HCT116 (cell line): ENCODE data around the gene SPTB. TPM values are rescaled to one million over a fixed set of nuclear protein-coding genes. Genes with fewer than 3 reads are reported as not detected.

Experiments used
- ATAC-seq: fragments of 200-7000 bp; cut with Tn5 transposase; 2 replicates; pipeline ENCODE4 v1.9.1; 2020; ENCODE audit warnings: mild to moderate bottlenecking, moderate library complexity
- BruUV-seq: library from RNA; stranded (reverse); fragments of 400-500 nt; replicated peaks from 2 replicates; lab custom pipeline; 2021; lab: Mats Ljungman, UMichigan
- CTCF ChIA-PET: fragments of 300-600 bp; sonication (Branson Sonifier 250); formaldehyde crosslinking; loops from one replicate; lab custom pipeline; 2021; ENCODE audit warnings: antibody characterized with exemption; lab: Charles Lee
- POLR2A ChIA-PET: fragments of 300-600, 350-600 bp; sonication (Branson Sonifier 250); formaldehyde crosslinking; loops from one replicate; lab custom pipeline; 2021; ENCODE audit warnings: antibody characterized with exemption; lab: Charles Lee
- RAD21 ChIA-PET, 2 experiments: fragments of 300-600 bp; sonication (Branson Sonifier 250); formaldehyde crosslinking; loops; one replicate each; lab custom pipeline; 2023; ENCODE audit warnings: low total read pairs in 2 of 2; ENCODE audit not compliant: uncharacterized antibody in 2 of 2, unreplicated experiment in 2 of 2, low non-redundant PET in 1 of 2; lab: Charles Lee
- DNase-seq: peaks from one replicate; pipeline ENCODE4 v3.0.0-alpha.2; 2010; ENCODE audit warnings: low read depth, low spot score
- H2AFZ ChIP-seq: fragments of 200-600 bp; shearing (Covaris generic), sonication (generic); 2 replicates; pipeline ENCODE4 v1.6.1; 2017; ENCODE audit warnings: low read depth, mixed run types, mixed read lengths, antibody characterized with exemption, low read length; ENCODE audit not compliant: poor library complexity, severe bottlenecking
- H3K27ac ChIP-seq: 2 replicates; pipeline ENCODE4 v1.5.1; 2012; ENCODE audit warnings: low read depth, low read length
- H3K27me3 ChIP-seq: fragments of 200-600 bp; sonication (generic); 2 replicates; pipeline ENCODE4 v1.6.1; 2016; ENCODE audit warnings: mixed run types, low read length, mixed read lengths; ENCODE audit not compliant: insufficient read depth
- H3K36me3 ChIP-seq, 2 experiments: fragments of 200-500 bp in 1 of 2; fragments of 200-600 bp in 1 of 2; sonication (Bioruptor generic) in 1 of 2; sonication (generic) in 1 of 2; 2 replicates each; pipeline versions ENCODE4 v1.5.1 to v1.6.1; 2014 to 2016; ENCODE audit warnings: low read length in 2 of 2, inconsistent platforms in 1 of 2, mixed read lengths in 1 of 2, mixed run types in 1 of 2; ENCODE audit not compliant: insufficient read depth in 2 of 2, control insufficient read depth in 1 of 2
- H3K4me1 ChIP-seq, 2 experiments: fragments of 200-600 bp in 1 of 2; sonication (generic) in 1 of 2; 2 replicates each; pipeline versions ENCODE4 v1.5.1 to v1.6.1; 2012 to 2017; ENCODE audit warnings: low read length in 2 of 2, inconsistent platforms in 1 of 2, mild to moderate bottlenecking in 1 of 2, mixed read lengths in 1 of 2, mixed run types in 1 of 2, moderate library complexity in 1 of 2; ENCODE audit not compliant: insufficient read depth in 2 of 2, control insufficient read depth in 1 of 2
- H3K4me2 ChIP-seq: fragments of 200-600 bp; sonication (generic); 2 replicates; pipeline ENCODE4 v1.6.1; 2017; ENCODE audit warnings: mixed run types, low read length, mixed read lengths
- H3K4me3 ChIP-seq, 2 experiments: fragments of 200-600 bp in 1 of 2; sonication (generic) in 1 of 2; replicated peaks in 1 of 2; 2 replicates each; pipeline ENCODE4 v1.5.1; 2011 to 2016; ENCODE audit warnings: low read length in 2 of 2, control low read depth in 1 of 2, low read depth in 1 of 2, mild to moderate bottlenecking in 1 of 2, mixed read lengths in 1 of 2, mixed run types in 1 of 2
- H3K79me2 ChIP-seq: fragments of 200-600 bp; sonication (generic); 2 replicates; pipeline ENCODE4 v1.6.1; 2017; ENCODE audit warnings: mild to moderate bottlenecking, mixed run types, low read length, moderate library complexity, mixed read lengths; ENCODE audit not compliant: insufficient read depth
- H3K9ac ChIP-seq: fragments of 200-600 bp; sonication (generic); 2 replicates; pipeline ENCODE4 v1.6.1; 2016; ENCODE audit warnings: low read length, mixed read lengths
- H3K9me2 ChIP-seq: fragments of 200-600 bp; sonication (generic), shearing (Covaris generic); 2 replicates; pipeline ENCODE4 v1.6.1; 2017; ENCODE audit warnings: mixed run types, mild to moderate bottlenecking, moderate library complexity; ENCODE audit not compliant: insufficient read depth
- H3K9me3 ChIP-seq, 2 experiments: fragments of 200-500 bp in 1 of 2; fragments of 200-600 bp in 1 of 2; sonication (Bioruptor generic) in 1 of 2; sonication (generic) in 1 of 2; 2 replicates each; pipeline ENCODE4 v1.6.1; 2014 to 2017; ENCODE audit warnings: low read length in 2 of 2, mixed read lengths in 2 of 2, inconsistent platforms in 1 of 2, low read depth in 1 of 2, mild to moderate bottlenecking in 1 of 2, mixed run types in 1 of 2, moderate library complexity in 1 of 2; ENCODE audit not compliant: control insufficient read depth in 1 of 2, insufficient read depth in 1 of 2
- H4K20me1 ChIP-seq: fragments of 200-600 bp; sonication (generic), shearing (Covaris generic); 2 replicates; pipeline ENCODE4 v1.6.1; 2017; ENCODE audit warnings: mixed run types, mild to moderate bottlenecking, moderate library complexity; ENCODE audit not compliant: insufficient read depth
- CBX3 ChIP-seq: IDR thresholded peaks from 2 replicates; pipeline ENCODE4 v1.6.1; 2012; ENCODE audit warnings: low read depth
- CEBPB ChIP-seq: IDR thresholded peaks from 2 replicates; pipeline ENCODE4 v1.6.1; 2012; ENCODE audit warnings: low read depth
- ELF1 ChIP-seq: IDR thresholded peaks from 2 replicates; pipeline ENCODE4 v1.6.1; 2012; ENCODE audit warnings: low read depth, borderline replicate concordance
- EZH2 ChIP-seq: fragments of 200-600 bp; sonication (generic); IDR thresholded peaks from 2 replicates; pipeline ENCODE4 v1.6.1; 2017; ENCODE audit warnings: antibody characterized with exemption, mixed run types
- EZH2phosphoT487 ChIP-seq: fragments of 200-600 bp; IDR thresholded peaks from 2 replicates; pipeline ENCODE4 v1.6.1; 2018; ENCODE audit warnings: antibody characterized with exemption, borderline replicate concordance
- FOSL1 ChIP-seq: IDR thresholded peaks from 2 replicates; pipeline ENCODE4 v1.6.1; 2012; ENCODE audit warnings: low read depth
- JUND ChIP-seq: IDR thresholded peaks from 2 replicates; pipeline ENCODE4 v1.6.1; 2012
- RAD21 ChIP-seq: IDR thresholded peaks from 2 replicates; pipeline ENCODE4 v1.6.1; 2012; ENCODE audit warnings: low read depth, mild to moderate bottlenecking
- SP1 ChIP-seq: IDR thresholded peaks from 2 replicates; pipeline ENCODE4 v1.6.1; 2012; ENCODE audit warnings: low read depth
- SRF ChIP-seq: IDR thresholded peaks from 2 replicates; pipeline ENCODE4 v1.6.1; 2012; ENCODE audit warnings: low read depth
- YY1 ChIP-seq: IDR thresholded peaks from 2 replicates; pipeline ENCODE4 v1.6.1; 2011; ENCODE audit warnings: low read length, low read depth, moderate library complexity, mild to moderate bottlenecking; ENCODE audit not compliant: insufficient replicate concordance; ENCODE audit errors: extremely low read depth
- ZFX ChIP-seq: fragments of 450-650 bp; IDR thresholded peaks from 2 replicates; pipeline ENCODE4 v1.6.1; 2017
- intact Hi-C: fragments of 100-400 bp; cut with micrococcal nuclease; formaldehyde crosslinking; loops from 2 replicates; pipeline ENCODE4 v1.10.0; 2022
- total RNA-seq: library from RNA; stranded (reverse); gene quantifications from one replicate; pipeline ENCODE4 v1.2.1, GENCODE V29; 2021; ENCODE audit not compliant: unreplicated experiment
- TF ChIP-seq, protein P1 (sequence below), 3 experiments: fragments of 200-600 bp in 1 of 3; sonication (generic) in 1 of 3; IDR thresholded peaks in 2 of 3; conservative IDR thresholded peaks in 1 of 3; 2 replicates each; pipeline ENCODE4 v1.5.1; 2012 to 2017; ENCODE audit warnings: low read depth in 2 of 3, low read length in 2 of 3, antibody characterized with exemption in 1 of 3, borderline replicate concordance in 1 of 3, control low read depth in 1 of 3, mild to moderate bottlenecking in 1 of 3, mixed read lengths in 1 of 3, mixed run types in 1 of 3, moderate library complexity in 1 of 3; ENCODE audit not compliant: insufficient read depth in 1 of 3
- TF ChIP-seq, protein P2 (sequence below): IDR thresholded peaks from 2 replicates; pipeline ENCODE4 v1.6.1; 2012
- TF ChIP-seq, protein P3 (sequence below): IDR thresholded peaks from 2 replicates; pipeline ENCODE4 v1.6.1; 2012; ENCODE audit warnings: low read depth

SPTB gene
- total RNA-seq, 1 experiment from 2014 or later, result 4.2 TPM

DNA sequence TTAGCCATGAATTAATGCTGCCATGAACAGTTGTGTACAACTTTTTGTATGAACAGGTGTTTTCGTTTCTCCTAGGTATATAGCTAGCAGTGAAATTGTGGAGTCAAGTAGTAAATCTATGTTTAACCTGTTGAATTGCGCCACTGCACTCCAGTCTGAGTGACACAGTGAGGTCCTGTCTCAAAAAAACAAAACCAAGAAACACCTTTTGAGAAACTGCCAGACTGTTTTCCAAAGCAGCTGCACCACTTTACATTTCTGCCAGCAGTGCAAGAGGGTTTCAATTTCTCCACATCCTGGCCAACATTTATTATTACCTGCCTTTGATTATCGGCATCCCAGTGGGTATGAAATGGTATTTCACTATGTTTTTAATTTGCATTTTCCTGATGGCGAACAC lies 178.8 kb downstream of the SPTB start:
- TF ChIP-seq FOSL1 (no peak), ELF1 (no peak), SRF (no peak), YY1 (no peak)
- TF ChIP-seq, protein P1, sequence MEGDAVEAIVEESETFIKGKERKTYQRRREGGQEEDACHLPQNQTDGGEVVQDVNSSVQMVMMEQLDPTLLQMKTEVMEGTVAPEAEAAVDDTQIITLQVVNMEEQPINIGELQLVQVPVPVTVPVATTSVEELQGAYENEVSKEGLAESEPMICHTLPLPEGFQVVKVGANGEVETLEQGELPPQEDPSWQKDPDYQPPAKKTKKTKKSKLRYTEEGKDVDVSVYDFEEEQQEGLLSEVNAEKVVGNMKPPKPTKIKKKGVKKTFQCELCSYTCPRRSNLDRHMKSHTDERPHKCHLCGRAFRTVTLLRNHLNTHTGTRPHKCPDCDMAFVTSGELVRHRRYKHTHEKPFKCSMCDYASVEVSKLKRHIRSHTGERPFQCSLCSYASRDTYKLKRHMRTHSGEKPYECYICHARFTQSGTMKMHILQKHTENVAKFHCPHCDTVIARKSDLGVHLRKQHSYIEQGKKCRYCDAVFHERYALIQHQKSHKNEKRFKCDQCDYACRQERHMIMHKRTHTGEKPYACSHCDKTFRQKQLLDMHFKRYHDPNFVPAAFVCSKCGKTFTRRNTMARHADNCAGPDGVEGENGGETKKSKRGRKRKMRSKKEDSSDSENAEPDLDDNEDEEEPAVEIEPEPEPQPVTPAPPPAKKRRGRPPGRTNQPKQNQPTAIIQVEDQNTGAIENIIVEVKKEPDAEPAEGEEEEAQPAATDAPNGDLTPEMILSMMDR (IDR thresholded peaks at IDR 0.05 in 2 of 3, conservative IDR thresholded peaks at IDR 0.05 in 1 of 3; ENCODE audit: borderline replicate concordance in 1 of 3, insufficient read depth in 1 of 3, low read depth in 2 of 3, low read length in 2 of 3), result no peak
- intact Hi-C loops, result no loop called here

DNA sequence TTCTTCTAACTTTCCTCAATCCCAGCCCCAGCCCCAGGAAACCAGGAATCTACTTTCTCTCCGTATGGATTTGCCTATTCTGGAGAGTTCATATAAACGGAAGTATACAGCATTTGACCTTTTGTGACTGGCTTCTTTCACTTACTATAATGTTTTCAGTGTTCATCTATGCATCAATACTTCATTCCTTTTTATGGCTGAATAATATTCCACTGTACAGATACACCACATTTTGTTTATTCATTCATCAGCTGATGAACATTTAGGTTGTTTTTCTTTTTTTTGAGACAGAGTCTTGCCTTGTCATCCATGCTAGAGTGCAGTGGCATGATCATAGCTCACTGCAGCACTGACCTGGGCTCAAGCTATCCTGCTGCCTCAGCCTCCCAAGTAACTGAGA lies 179.4 kb downstream of the SPTB start:
- no TSS peak for BruUV-seq
- peaks cover 9% of the 10 kb centered on the region for H3K79me2 ChIP-seq
- no peaks in the 10 kb centered on the region; the same call in 1 of the 2 replicates for H3K27me3 ChIP-seq
- no peak overlapping the region for H3K4me2 ChIP-seq
- H2AFZ ChIP-seq, result no peak overlapping the region
- ChIA-PET CTCF (interaction anchor here (0.6 kb wide), 1 partner anchor 703 kb away, joined by 3 read pairs; no protein-coding TSS in a partner anchor), RAD21 (no interaction called here), POLR2A (no interaction called here)
- no peak for DNase-seq
- H3K9me2 ChIP-seq, result no peaks in the 10 kb centered on the region
- H4K20me1 ChIP-seq, result no peaks in the 10 kb centered on the region
- H3K36me3 ChIP-seq, result no peaks in the 10 kb centered on the region
- no peak overlapping the region for H3K4me3 ChIP-seq
- H3K27ac ChIP-seq, result no peak overlapping the region
- intact Hi-C loops, result no loop called here
- ATAC-seq, result no peak
- H3K9me3 ChIP-seq, result no peaks in the 10 kb centered on the region
- no peak overlapping the region for H3K9ac ChIP-seq
- peaks cover 8 to 21% of the 10 kb centered on the region in 2 experiments; a peak in 3 of 4 replicates for H3K4me1 ChIP-seq
- TF ChIP-seq JUND (no peak), EZH2phosphoT487 (no peak), CBX3 (no peak), SRF (no peak), ZFX (no peak), EZH2 (no peak), CEBPB (no peak), SP1 (no peak), YY1 (no peak), RAD21 (no peak), FOSL1 (no peak), ELF1 (no peak)
- TF ChIP-seq, protein P2, sequence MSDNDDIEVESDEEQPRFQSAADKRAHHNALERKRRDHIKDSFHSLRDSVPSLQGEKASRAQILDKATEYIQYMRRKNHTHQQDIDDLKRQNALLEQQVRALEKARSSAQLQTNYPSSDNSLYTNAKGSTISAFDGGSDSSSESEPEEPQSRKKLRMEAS, result no peak
- TF ChIP-seq, protein P3, sequence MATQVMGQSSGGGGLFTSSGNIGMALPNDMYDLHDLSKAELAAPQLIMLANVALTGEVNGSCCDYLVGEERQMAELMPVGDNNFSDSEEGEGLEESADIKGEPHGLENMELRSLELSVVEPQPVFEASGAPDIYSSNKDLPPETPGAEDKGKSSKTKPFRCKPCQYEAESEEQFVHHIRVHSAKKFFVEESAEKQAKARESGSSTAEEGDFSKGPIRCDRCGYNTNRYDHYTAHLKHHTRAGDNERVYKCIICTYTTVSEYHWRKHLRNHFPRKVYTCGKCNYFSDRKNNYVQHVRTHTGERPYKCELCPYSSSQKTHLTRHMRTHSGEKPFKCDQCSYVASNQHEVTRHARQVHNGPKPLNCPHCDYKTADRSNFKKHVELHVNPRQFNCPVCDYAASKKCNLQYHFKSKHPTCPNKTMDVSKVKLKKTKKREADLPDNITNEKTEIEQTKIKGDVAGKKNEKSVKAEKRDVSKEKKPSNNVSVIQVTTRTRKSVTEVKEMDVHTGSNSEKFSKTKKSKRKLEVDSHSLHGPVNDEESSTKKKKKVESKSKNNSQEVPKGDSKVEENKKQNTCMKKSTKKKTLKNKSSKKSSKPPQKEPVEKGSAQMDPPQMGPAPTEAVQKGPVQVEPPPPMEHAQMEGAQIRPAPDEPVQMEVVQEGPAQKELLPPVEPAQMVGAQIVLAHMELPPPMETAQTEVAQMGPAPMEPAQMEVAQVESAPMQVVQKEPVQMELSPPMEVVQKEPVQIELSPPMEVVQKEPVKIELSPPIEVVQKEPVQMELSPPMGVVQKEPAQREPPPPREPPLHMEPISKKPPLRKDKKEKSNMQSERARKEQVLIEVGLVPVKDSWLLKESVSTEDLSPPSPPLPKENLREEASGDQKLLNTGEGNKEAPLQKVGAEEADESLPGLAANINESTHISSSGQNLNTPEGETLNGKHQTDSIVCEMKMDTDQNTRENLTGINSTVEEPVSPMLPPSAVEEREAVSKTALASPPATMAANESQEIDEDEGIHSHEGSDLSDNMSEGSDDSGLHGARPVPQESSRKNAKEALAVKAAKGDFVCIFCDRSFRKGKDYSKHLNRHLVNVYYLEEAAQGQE, result no peak

More for the DNA sequence above, 178.8 kb downstream of the SPTB start:
- no peak overlapping the region for H3K4me3 ChIP-seq
- peaks cover 13 to 28% of the 10 kb centered on the region in 2 experiments for H3K4me1 ChIP-seq
- no peak for ATAC-seq
- H3K9ac ChIP-seq, result no peak overlapping the region
- POLR2A ChIA-PET, result no interaction called here
- CTCF ChIA-PET, result no interaction called here
- no peak overlapping the region for H3K4me2 ChIP-seq
- RAD21 ChIA-PET, result no interaction called here
- H3K36me3 ChIP-seq, result no peaks in the 10 kb centered on the region
- no peaks in the 10 kb centered on the region for H4K20me1 ChIP-seq
- no peak for DNase-seq
- H3K9me3 ChIP-seq, result no peaks in the 10 kb centered on the region
- H3K27me3 ChIP-seq, result no peaks in the 10 kb centered on the region
- BruUV-seq, result no TSS peak
- H2AFZ ChIP-seq, result no peak overlapping the region
- no peaks in the 10 kb centered on the region for H3K9me2 ChIP-seq
- no peak overlapping the region for H3K27ac ChIP-seq
- peaks cover 15% of the 10 kb centered on the region for H3K79me2 ChIP-seq
